HepG2 (cell line): ENCODE measurements around the gene PRELP.

ENCODE experiments used
- CTCF ChIP-seq: sonication (generic); formaldehyde crosslinking; IDR thresholded peaks from 2 replicates; pipeline ENCODE4 v1.5.0; 2020; ENCODE audit warnings: mild to moderate bottlenecking, missing genetic modification reagents, moderate library complexity
- ZMYM2 ChIP-seq: sonication (generic); formaldehyde crosslinking; IDR thresholded peaks from 2 replicates; pipeline ENCODE4 v1.8.0; 2022; ENCODE audit warnings: mild to moderate bottlenecking, missing genetic modification reagents
- ZNF20 ChIP-seq: sonication (generic); formaldehyde crosslinking; IDR thresholded peaks from 2 replicates; pipeline ENCODE4 v1.4.0; 2020; ENCODE audit warnings: mild to moderate bottlenecking, moderate library complexity, missing genetic modification reagents
- ZNF3 ChIP-seq: IDR thresholded peaks from 2 replicates; pipeline ENCODE4 v1.7.0; 2017; ENCODE audit warnings: inconsistent platforms

GRCh38 chr1:203471841-203472240 is 3.8 kb upstream of the PRELP start:
- TF ChIP-seq ZMYM2 (CRISPR knock-in tag) (no peak), ZNF20 (no peak), CTCF (CRISPR knock-in tag) (no peak), ZNF3 (no peak)
